Fibroblast of lung (primary cell): Measurements from ENCODE around the gene ARHGEF7. TPM values are rescaled to one million over a fixed set of nuclear protein-coding genes. Genes with fewer than 3 reads are reported as not detected.
A peak's percentile ranks its signal among the peaks of the same experiment; 100 is the strongest.

Experiments
- DNase-seq, 2 donors: peaks; one replicate each; pipeline versions ENCODE4 v3.0.0 to v3.0.0-alpha.2; 2010; ENCODE audit warnings: low read depth in 2 of 2
- H2AFZ ChIP-seq: 2 replicates; pipeline ENCODE4 v1.5.1; 2012; ENCODE audit warnings: low read length, control low read depth, inconsistent platforms
- H3K27ac ChIP-seq: 2 replicates; pipeline ENCODE4 v1.5.1; 2011; ENCODE audit warnings: low read length, control low read depth; ENCODE audit not compliant: insufficient read depth
- H3K27me3 ChIP-seq: 2 replicates; pipeline ENCODE4 v1.5.1; 2011; ENCODE audit warnings: mild to moderate bottlenecking, low read length; ENCODE audit not compliant: control insufficient read depth, insufficient read depth
- H3K36me3 ChIP-seq: 2 replicates; pipeline ENCODE4 v1.5.1; 2011; ENCODE audit warnings: low read length; ENCODE audit not compliant: control insufficient read depth, insufficient read depth
- H3K4me1 ChIP-seq: 2 replicates; pipeline ENCODE4 v1.5.1; 2011; ENCODE audit warnings: low read length; ENCODE audit not compliant: control insufficient read depth, insufficient read depth; ENCODE audit errors: extremely low read depth
- H3K4me2 ChIP-seq: 2 replicates; pipeline ENCODE4 v1.5.1; 2011; ENCODE audit warnings: low read length, control low read depth; ENCODE audit not compliant: insufficient read depth; ENCODE audit errors: extremely low read depth
- H3K4me3 ChIP-seq, 4 experiments: fragments of 200-600 bp in 1 of 4; sonication (generic) in 1 of 4; replicated peaks in 1 of 4; 2 replicates each; pipeline ENCODE4 v1.5.1; 2011 to 2016; ENCODE audit warnings: low read length in 4 of 4, low read depth in 3 of 4, mild to moderate bottlenecking in 3 of 4, control low read depth in 2 of 4, inconsistent platforms in 1 of 4, mixed read lengths in 1 of 4; ENCODE audit not compliant: insufficient read depth in 1 of 4; ENCODE audit errors: control extremely low read depth in 1 of 4
- H3K79me2 ChIP-seq: 2 replicates; pipeline ENCODE4 v1.5.1; 2012; ENCODE audit warnings: mild to moderate bottlenecking, low read length, inconsistent platforms; ENCODE audit not compliant: control insufficient read depth, insufficient read depth
- H3K9ac ChIP-seq: 2 replicates; pipeline ENCODE4 v1.5.1; 2011; ENCODE audit warnings: mild to moderate bottlenecking, low read length, control low read depth; ENCODE audit not compliant: insufficient read depth
- H3K9me3 ChIP-seq: 2 replicates; pipeline ENCODE4 v1.5.1; 2012; ENCODE audit warnings: low read depth, low read length; ENCODE audit not compliant: control insufficient read depth, insufficient read depth
- H4K20me1 ChIP-seq: 2 replicates; pipeline ENCODE4 v1.5.1; 2011; ENCODE audit warnings: low read length; ENCODE audit not compliant: control insufficient read depth, insufficient read depth; ENCODE audit errors: extremely low read depth
- EZH2 ChIP-seq: IDR thresholded peaks from 2 replicates; pipeline ENCODE4 v1.5.1; 2012; ENCODE audit warnings: low read length, control low read depth, mild to moderate bottlenecking; ENCODE audit errors: missing control alignments
- polyA plus RNA-seq, 2 donors: library from polyadenylated mRNA; depleted of rRNA in 1 of 2; stranded (reverse) in 1 of 2; unstranded in 1 of 2; fragments of >200 nt; gene quantifications; 2 replicates each; pipeline ENCODE4 v1.2.1, GENCODE V29; 2011 to 2012; ENCODE audit warnings: missing spikeins in 1 of 2
- total RNA-seq: library from RNA; depleted of rRNA; stranded (reverse); fragments of >200 nt; gene quantifications from 2 replicates; pipeline ENCODE4 v1.2.1, GENCODE V29; 2014
- TF ChIP-seq, protein P1 (sequence below), 2 donors: IDR thresholded peaks in 1 of 2; conservative IDR thresholded peaks in 1 of 2; 1 replicate in 1 of 2; 2 replicates in 1 of 2; pipeline ENCODE4 v1.5.1; 2011 to 2012; ENCODE audit warnings: low read length in 2 of 2, control low read depth in 1 of 2, inconsistent platforms in 1 of 2, low read depth in 1 of 2, mild to moderate bottlenecking in 1 of 2

ARHGEF7 gene
- total and polyA plus RNA-seq, 2 donors (not counting 1 experiment from before 2014, with no cell fraction given), result 29.1 to 42.8 TPM

DNA sequence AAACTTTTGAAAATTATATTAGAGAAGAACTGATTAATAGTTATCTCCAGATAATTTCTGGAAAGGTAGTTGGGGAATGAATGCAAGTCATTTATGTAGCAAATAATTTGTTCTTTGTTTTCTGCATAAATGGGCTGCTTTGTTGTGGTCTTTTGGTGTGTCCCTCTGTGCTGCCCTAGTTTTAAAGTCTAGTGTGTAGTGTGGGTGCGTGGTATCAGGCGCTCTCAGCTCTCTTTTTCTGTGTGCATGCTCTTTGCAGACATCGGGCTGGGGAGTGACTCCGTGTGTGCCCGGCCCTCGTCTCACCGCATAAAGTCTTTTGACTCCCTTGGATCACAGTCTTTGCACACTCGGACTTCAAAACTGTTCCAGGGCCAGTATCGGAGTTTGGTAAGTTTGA lies 94.5 kb downstream of the ARHGEF7 start:
- Histone ChIP-seq H3K79me2 (peaks cover 57% of the 10 kb centered on the region), H3K27me3 (no peaks in the 10 kb centered on the region), H2AFZ (no peak overlapping the region), H4K20me1 (no peaks in the 10 kb centered on the region), H3K4me3 (peak overlapping the region in 1 of 4 experiments; percentile 55), H3K4me1 (peaks cover 19% of the 10 kb centered on the region), H3K9ac (no peak overlapping the region), H3K36me3 (peaks cover 1% of the 10 kb centered on the region), H3K4me2 (peak overlapping the region; percentile 60), H3K9me3 (no peaks in the 10 kb centered on the region), H3K27ac (peak overlapping the region; percentile 77)
- DNase-seq, result no peak
- no peak for TF ChIP-seq EZH2
- TF ChIP-seq, protein P1, sequence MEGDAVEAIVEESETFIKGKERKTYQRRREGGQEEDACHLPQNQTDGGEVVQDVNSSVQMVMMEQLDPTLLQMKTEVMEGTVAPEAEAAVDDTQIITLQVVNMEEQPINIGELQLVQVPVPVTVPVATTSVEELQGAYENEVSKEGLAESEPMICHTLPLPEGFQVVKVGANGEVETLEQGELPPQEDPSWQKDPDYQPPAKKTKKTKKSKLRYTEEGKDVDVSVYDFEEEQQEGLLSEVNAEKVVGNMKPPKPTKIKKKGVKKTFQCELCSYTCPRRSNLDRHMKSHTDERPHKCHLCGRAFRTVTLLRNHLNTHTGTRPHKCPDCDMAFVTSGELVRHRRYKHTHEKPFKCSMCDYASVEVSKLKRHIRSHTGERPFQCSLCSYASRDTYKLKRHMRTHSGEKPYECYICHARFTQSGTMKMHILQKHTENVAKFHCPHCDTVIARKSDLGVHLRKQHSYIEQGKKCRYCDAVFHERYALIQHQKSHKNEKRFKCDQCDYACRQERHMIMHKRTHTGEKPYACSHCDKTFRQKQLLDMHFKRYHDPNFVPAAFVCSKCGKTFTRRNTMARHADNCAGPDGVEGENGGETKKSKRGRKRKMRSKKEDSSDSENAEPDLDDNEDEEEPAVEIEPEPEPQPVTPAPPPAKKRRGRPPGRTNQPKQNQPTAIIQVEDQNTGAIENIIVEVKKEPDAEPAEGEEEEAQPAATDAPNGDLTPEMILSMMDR (conservative IDR thresholded peaks at IDR 0.05 in 1 of 2, IDR thresholded peaks at IDR 0.05 in 1 of 2; ENCODE audit: low read depth in 1 of 2, low read length in 2 of 2), result no peak

DNA sequence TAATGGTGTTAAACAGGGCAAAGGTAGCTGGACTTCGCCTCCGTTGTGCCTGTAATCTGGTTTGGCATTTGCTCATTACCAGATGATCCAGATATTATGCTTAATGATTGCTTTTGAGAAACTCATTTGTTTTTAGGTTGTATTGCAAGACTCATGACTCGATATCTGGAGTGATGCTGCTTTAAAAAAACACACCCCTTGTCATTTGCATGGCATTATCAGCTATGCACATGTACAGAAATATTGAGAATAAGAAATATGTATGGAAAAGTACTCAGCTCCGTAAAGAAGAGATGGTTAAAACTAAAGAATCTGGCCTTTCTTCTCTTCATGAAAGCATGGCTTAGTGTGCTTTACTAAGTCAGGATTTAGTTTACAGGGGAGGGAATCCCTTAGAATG lies 95.0 kb downstream of the ARHGEF7 start:
- H3K4me2 ChIP-seq, result peak overlapping the region; percentile 60
- H3K27me3 ChIP-seq, result no peaks in the 10 kb centered on the region
- no peaks in the 10 kb centered on the region for H4K20me1 ChIP-seq
- H3K36me3 ChIP-seq, result peaks cover 1% of the 10 kb centered on the region
- peaks cover 57% of the 10 kb centered on the region for H3K79me2 ChIP-seq
- no peaks in the 10 kb centered on the region for H3K9me3 ChIP-seq
- H3K27ac ChIP-seq, result peak overlapping the region; percentile 77
- H3K9ac ChIP-seq, result no peak overlapping the region
- no peak overlapping the region for H2AFZ ChIP-seq
- H3K4me1 ChIP-seq, result peaks cover 19% of the 10 kb centered on the region
- H3K4me3 ChIP-seq, result peak overlapping the region; percentile 29 to 55 (median 35)
- no peak for DNase-seq
- no peak for TF ChIP-seq EZH2
- TF ChIP-seq, protein P1 (conservative IDR thresholded peaks at IDR 0.05 in 1 of 2, IDR thresholded peaks at IDR 0.05 in 1 of 2; ENCODE audit: low read depth in 1 of 2, low read length in 2 of 2), result no peak

DNA sequence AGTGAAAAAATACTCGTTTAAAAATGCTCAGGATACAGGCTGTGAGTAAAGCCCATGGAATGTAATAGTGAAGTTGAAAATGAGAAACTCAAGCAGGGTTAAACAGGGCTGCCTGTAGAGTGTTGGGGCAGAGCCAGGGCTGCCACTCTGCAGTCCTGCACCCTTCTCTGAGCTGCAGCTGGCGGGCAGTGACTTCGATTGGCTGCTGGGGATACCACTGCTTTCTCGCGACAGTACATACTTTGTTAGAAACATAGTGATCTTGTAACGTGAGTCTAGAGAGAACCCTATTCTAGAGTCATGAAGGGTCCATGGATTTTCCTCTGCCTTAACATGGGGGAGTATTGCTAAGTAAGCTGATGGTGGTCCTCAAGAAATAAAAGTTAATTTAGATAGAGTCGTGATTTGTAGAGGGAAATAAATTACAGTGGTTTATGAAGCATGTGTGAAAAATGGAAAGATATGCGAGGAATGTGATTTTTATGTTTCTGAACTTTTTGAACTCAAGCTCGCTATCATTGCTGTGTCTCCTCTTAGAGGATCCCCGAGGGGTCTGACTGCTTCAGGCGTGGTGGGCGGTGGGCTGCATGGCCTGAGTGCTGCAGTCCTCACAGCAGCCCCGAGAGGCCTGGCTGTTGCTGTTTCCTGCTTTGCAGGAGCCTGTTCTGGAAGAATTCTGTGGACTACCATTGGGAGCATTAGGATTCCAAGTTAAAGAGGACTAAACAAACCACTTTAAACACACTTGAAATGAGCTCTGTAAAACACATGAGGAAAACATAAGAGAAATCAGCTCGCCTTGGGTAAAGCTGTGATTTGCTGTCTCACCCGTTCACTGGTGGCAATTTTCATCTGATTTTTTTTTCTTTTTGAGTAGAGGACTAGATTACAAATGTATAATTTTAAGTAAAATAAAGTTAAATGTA lies 95.7 kb downstream of the ARHGEF7 start:
- Histone ChIP-seq H3K79me2 (peaks cover 57% of the 10 kb centered on the region), H3K9ac (no peak overlapping the region), H4K20me1 (no peaks in the 10 kb centered on the region), H3K4me2 (peak overlapping the region; percentile 77), H3K36me3 (peaks cover 1% of the 10 kb centered on the region), H3K4me3 (peak overlapping the region; percentile 29 to 55 (median 35)), H2AFZ (no peak overlapping the region), H3K9me3 (no peaks in the 10 kb centered on the region), H3K4me1 (peaks cover 19% of the 10 kb centered on the region), H3K27me3 (no peaks in the 10 kb centered on the region), H3K27ac (peak overlapping the region; percentile 77)
- no peak for TF ChIP-seq EZH2
- TF ChIP-seq, protein P1 (conservative IDR thresholded peaks at IDR 0.05 in 1 of 2, IDR thresholded peaks at IDR 0.05 in 1 of 2; ENCODE audit: low read depth in 1 of 2, low read length in 2 of 2), result no peak
- peak; percentile 91 to 93 for DNase-seq
